ENCODE measurements around the gene NTRK2.

The NTRK2 gene

GRCh38 chr9:85038061-85038460, 368.5 kb downstream of the NTRK2 start:
- Histone ChIP-seq H2BK120ac (ENCODE audit: insufficient read depth, low read length, poor library complexity) (no peak overlapping the region), H3K23ac (ENCODE audit: low read length) (no peak overlapping the region), H3K36me3 (ENCODE audit: control insufficient read depth in 1 of 2, insufficient read depth in 2 of 2, low read length in 2 of 2) (no peaks in the 10 kb centered on the region), H3K79me1 (ENCODE audit: low read length) (no peaks in the 10 kb centered on the region), H3K4me2 (ENCODE audit: low read length) (no peak overlapping the region), H3K4me3 (ENCODE audit: low read depth, low read length) (no peak overlapping the region), H4K91ac (ENCODE audit: low read depth, low read length) (no peak overlapping the region), H3K4me1 (ENCODE audit: control insufficient read depth in 1 of 2, insufficient read depth in 2 of 2, low read length in 2 of 2) (no peaks in the 10 kb centered on the region), H3K27me3 (ENCODE audit: insufficient read depth, low read length) (no peaks in the 10 kb centered on the region), H2AFZ (ENCODE audit: insufficient read depth, low read length, poor library complexity) (no peak overlapping the region), H4K12ac (ENCODE audit: low read depth, low read length) (no peak overlapping the region), H3K9me3 (ENCODE audit: insufficient read depth, low read depth, low read length) (no peaks in the 10 kb centered on the region), H2BK12ac (ENCODE audit: low read length) (no peak overlapping the region), H3K18ac (ENCODE audit: low read length) (no peak overlapping the region), H3K4ac (ENCODE audit: low read depth, low read length) (no peak overlapping the region), H3K79me2 (ENCODE audit: control insufficient read depth, insufficient read depth, low read length, poor library complexity) (no peaks in the 10 kb centered on the region), H2BK5ac (ENCODE audit: low read depth, low read length, poor library complexity) (no peak overlapping the region), H4K8ac (ENCODE audit: low read depth, low read length) (no peak overlapping the region), H3K14ac (ENCODE audit: low read length) (no peak overlapping the region), H2AK5ac (ENCODE audit: low read length) (no peak overlapping the region), H3K9ac (ENCODE audit: low read length) (no peak overlapping the region), H3K27ac (ENCODE audit: low read depth, low read length) (no peak overlapping the region)
- WGBS (ENCODE audit: extremely low coverage, insufficient coverage, insufficient read length), result no CpG with 5 or more reads among the region's 2 CpGs
- no peak for DNase-seq

DNA sequence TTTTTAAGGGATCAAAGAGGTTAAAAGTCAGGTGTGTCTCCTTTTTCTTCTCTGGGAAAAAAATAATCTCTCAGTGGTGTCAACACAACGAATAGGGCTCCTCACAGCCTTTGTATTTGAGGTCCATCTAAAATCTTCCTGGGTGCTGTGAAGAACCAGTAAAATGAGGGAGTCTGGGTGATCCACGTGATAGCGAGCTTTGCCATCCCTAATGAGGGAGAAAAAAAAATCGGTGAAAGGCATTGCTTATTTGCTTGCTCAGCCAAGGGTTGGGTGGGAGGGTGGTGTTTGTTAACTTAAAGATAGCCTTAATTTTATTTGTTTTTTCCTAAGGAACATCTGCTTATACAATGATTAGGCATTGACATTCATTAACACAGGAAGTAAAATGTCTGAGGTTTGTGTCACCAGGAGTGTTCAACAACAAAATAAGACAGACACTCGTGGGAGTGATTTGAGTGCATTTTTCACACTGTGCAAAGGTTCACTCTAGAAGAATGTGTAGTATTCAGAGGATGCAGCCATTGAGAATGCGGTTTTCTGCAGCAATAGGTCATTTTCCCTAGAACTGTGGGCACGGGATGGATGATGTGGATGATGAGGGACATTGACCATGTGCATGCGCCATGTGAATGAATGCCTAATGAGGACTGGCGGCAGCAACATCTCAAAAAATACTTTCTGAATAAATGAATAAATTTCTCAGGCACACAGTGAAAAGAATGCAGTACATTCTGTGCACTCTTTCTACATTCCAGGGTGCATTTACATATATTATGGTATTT, 369.5 kb downstream of the NTRK2 start:
- DNase-seq, result peak in 1 of 2 donors; percentile 28
- Histone ChIP-seq H2AK5ac (ENCODE audit: low read length) (no peak overlapping the region), H4K91ac (ENCODE audit: low read depth, low read length) (no peak overlapping the region), H3K4me1 (ENCODE audit: control insufficient read depth in 1 of 2, insufficient read depth in 2 of 2, low read length in 2 of 2) (no peaks in the 10 kb centered on the region), H3K79me1 (ENCODE audit: low read length) (no peaks in the 10 kb centered on the region), H3K23ac (ENCODE audit: low read length) (no peak overlapping the region), H3K4me2 (ENCODE audit: low read length) (no peak overlapping the region), H3K9ac (ENCODE audit: low read length) (no peak overlapping the region), H3K4me3 (ENCODE audit: low read depth, low read length) (no peak overlapping the region), H3K79me2 (ENCODE audit: control insufficient read depth, insufficient read depth, low read length, poor library complexity) (no peaks in the 10 kb centered on the region), H3K14ac (ENCODE audit: low read length) (no peak overlapping the region), H2BK12ac (ENCODE audit: low read length) (no peak overlapping the region), H3K27me3 (ENCODE audit: insufficient read depth, low read length) (no peaks in the 10 kb centered on the region), H3K4ac (ENCODE audit: low read depth, low read length) (no peak overlapping the region), H3K18ac (ENCODE audit: low read length) (no peak overlapping the region), H2BK5ac (ENCODE audit: low read depth, low read length, poor library complexity) (no peak overlapping the region), H3K27ac (ENCODE audit: low read depth, low read length) (no peak overlapping the region), H2AFZ (ENCODE audit: insufficient read depth, low read length, poor library complexity) (no peak overlapping the region), H4K12ac (ENCODE audit: low read depth, low read length) (no peak overlapping the region), H4K8ac (ENCODE audit: low read depth, low read length) (no peak overlapping the region), H2BK120ac (ENCODE audit: insufficient read depth, low read length, poor library complexity) (no peak overlapping the region), H3K9me3 (ENCODE audit: insufficient read depth, low read depth, low read length) (no peaks in the 10 kb centered on the region), H3K36me3 (ENCODE audit: control insufficient read depth in 1 of 2, insufficient read depth in 2 of 2, low read length in 2 of 2) (no peaks in the 10 kb centered on the region)
- WGBS (ENCODE audit: extremely low coverage, insufficient coverage, insufficient read length), result no CpG with 5 or more reads among the region's 9 CpGs

DNA sequence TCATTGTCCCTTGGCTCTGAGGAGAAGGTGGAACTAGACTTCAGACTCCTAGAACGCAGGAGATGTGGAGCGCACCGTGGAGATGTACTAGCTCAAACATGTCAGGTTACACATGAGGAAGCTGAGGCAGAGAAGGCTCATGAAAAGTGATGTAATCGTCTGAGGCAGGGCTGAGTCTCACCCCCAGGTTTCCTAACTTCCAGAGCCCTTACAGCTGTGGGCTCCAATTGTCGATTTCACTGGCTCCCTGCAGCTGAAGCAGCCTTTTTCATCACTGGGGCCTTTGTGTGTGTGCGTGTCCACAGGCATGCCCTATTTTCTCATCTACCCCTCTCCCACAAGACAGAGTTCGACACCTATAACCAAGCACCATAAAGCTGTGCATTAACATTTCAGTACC, 370.6 kb downstream of the NTRK2 start:
- Histone ChIP-seq H2BK12ac (ENCODE audit: low read length) (no peak overlapping the region), H3K9me3 (ENCODE audit: insufficient read depth, low read depth, low read length) (no peaks in the 10 kb centered on the region), H3K4ac (ENCODE audit: low read depth, low read length) (no peak overlapping the region), H3K23ac (ENCODE audit: low read length) (no peak overlapping the region), H4K8ac (ENCODE audit: low read depth, low read length) (no peak overlapping the region), H3K4me2 (ENCODE audit: low read length) (no peak overlapping the region), H3K36me3 (ENCODE audit: control insufficient read depth in 1 of 2, insufficient read depth in 2 of 2, low read length in 2 of 2) (no peaks in the 10 kb centered on the region), H3K27ac (ENCODE audit: low read depth, low read length) (no peak overlapping the region), H3K27me3 (ENCODE audit: insufficient read depth, low read length) (no peaks in the 10 kb centered on the region), H3K18ac (ENCODE audit: low read length) (no peak overlapping the region), H3K9ac (ENCODE audit: low read length) (no peak overlapping the region), H2BK120ac (ENCODE audit: insufficient read depth, low read length, poor library complexity) (no peak overlapping the region), H3K4me3 (ENCODE audit: low read depth, low read length) (no peak overlapping the region), H2AK5ac (ENCODE audit: low read length) (no peak overlapping the region), H3K14ac (ENCODE audit: low read length) (no peak overlapping the region), H2BK5ac (ENCODE audit: low read depth, low read length, poor library complexity) (no peak overlapping the region), H3K4me1 (ENCODE audit: control insufficient read depth in 1 of 2, insufficient read depth in 2 of 2, low read length in 2 of 2) (no peaks in the 10 kb centered on the region), H4K12ac (ENCODE audit: low read depth, low read length) (no peak overlapping the region), H3K79me2 (ENCODE audit: control insufficient read depth, insufficient read depth, low read length, poor library complexity) (no peaks in the 10 kb centered on the region), H3K79me1 (ENCODE audit: low read length) (no peaks in the 10 kb centered on the region), H2AFZ (ENCODE audit: insufficient read depth, low read length, poor library complexity) (no peak overlapping the region), H4K91ac (ENCODE audit: low read depth, low read length) (no peak overlapping the region)
- DNase-seq, result no peak
- no CpG with 5 or more reads among the region's 7 CpGs for WGBS (ENCODE audit: extremely low coverage, insufficient coverage, insufficient read length)

DNA sequence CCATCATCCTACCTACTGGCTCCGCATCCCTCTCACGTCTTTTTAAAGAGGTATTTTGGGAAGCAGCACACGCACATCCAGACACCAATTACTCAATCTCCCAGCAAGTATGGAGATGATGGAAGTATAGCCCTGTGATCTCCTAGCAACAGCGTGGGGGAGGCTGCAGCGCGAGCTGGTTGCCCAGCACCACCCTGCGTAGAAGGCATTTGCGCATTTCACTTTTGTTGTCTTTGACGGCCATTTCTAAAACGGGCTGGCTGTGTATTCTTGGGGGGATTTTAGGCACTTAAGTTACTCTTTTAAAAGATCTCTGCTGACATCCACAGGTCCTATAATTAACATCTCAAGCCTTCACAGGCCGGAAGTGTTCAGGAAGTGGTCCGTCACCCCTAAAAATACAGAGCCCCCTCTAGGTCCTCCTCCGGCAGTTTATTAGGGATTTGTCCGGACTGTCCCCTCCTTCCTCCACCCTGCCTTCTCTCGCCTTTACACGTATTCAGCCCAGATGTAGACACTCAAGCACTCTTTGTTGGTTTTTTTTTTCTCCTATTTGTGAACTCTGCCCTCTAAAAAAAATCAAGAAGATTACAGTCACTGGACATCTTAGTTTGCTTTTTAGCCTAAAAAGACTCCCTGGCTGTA, 371.4 kb downstream of the NTRK2 start:
- WGBS (ENCODE audit: extremely low coverage, insufficient coverage, insufficient read length), result no CpG with 5 or more reads among the region's 16 CpGs
- Histone ChIP-seq H3K18ac (ENCODE audit: low read length) (no peak overlapping the region), H3K4me1 (ENCODE audit: control insufficient read depth in 1 of 2, insufficient read depth in 2 of 2, low read length in 2 of 2) (no peaks in the 10 kb centered on the region), H3K4ac (ENCODE audit: low read depth, low read length) (no peak overlapping the region), H2BK5ac (ENCODE audit: low read depth, low read length, poor library complexity) (no peak overlapping the region), H3K27ac (ENCODE audit: low read depth, low read length) (no peak overlapping the region), H2BK12ac (ENCODE audit: low read length) (no peak overlapping the region), H3K4me2 (ENCODE audit: low read length) (no peak overlapping the region), H3K36me3 (ENCODE audit: control insufficient read depth in 1 of 2, insufficient read depth in 2 of 2, low read length in 2 of 2) (no peaks in the 10 kb centered on the region), H3K23ac (ENCODE audit: low read length) (no peak overlapping the region), H2BK120ac (ENCODE audit: insufficient read depth, low read length, poor library complexity) (no peak overlapping the region), H3K79me1 (ENCODE audit: low read length) (no peaks in the 10 kb centered on the region), H2AK5ac (ENCODE audit: low read length) (no peak overlapping the region), H3K79me2 (ENCODE audit: control insufficient read depth, insufficient read depth, low read length, poor library complexity) (no peaks in the 10 kb centered on the region), H4K8ac (ENCODE audit: low read depth, low read length) (no peak overlapping the region), H4K12ac (ENCODE audit: low read depth, low read length) (no peak overlapping the region), H3K9ac (ENCODE audit: low read length) (no peak overlapping the region), H2AFZ (ENCODE audit: insufficient read depth, low read length, poor library complexity) (no peak overlapping the region), H3K27me3 (ENCODE audit: insufficient read depth, low read length) (no peaks in the 10 kb centered on the region), H4K91ac (ENCODE audit: low read depth, low read length) (no peak overlapping the region), H3K4me3 (ENCODE audit: low read depth, low read length) (no peak overlapping the region), H3K14ac (ENCODE audit: low read length) (no peak overlapping the region), H3K9me3 (ENCODE audit: insufficient read depth, low read depth, low read length) (no peaks in the 10 kb centered on the region)
- no peak for DNase-seq

All from trophoblast cell (in vitro differentiated cells and primary cell).